ENCODE data around the gene PRKRA. TPM values are rescaled to one million over a fixed set of nuclear protein-coding genes. Genes with fewer than 3 reads are reported as not detected.

Gene PRKRA
- total and polyA plus RNA-seq, 2 donors (not counting 3 experiments of a cell fraction or from before 2014, with no cell fraction given): 31.0 to 46.6 TPM

- FAIRE-seq (no peak), DNase-seq (ENCODE audit: low read depth, low spot score) (no peak)
- Histone ChIP-seq H3K9ac (replicated peaks; ENCODE audit: extremely low read depth, insufficient read depth, low read length) (no peak overlapping the region), H3K4me3 (replicated peaks in 1 of 3; ENCODE audit: insufficient read depth in 1 of 3, low read depth in 1 of 3, low read length in 3 of 3) (no peak overlapping the region), H3K27ac (ENCODE audit: insufficient read depth, low read depth, low read length) (no peak overlapping the region), H2AFZ (ENCODE audit: low read depth, low read length) (no peak overlapping the region), H3K4me1 (ENCODE audit: control insufficient read depth, extremely low read depth, insufficient read depth, low read length) (peaks cover 10% of the 10 kb centered on the region), H3K4me2 (ENCODE audit: insufficient read depth, low read length) (no peak overlapping the region), H4K20me1 (replicated peaks; ENCODE audit: control insufficient read depth, extremely low read depth, insufficient read depth, low read length) (no peaks in the 10 kb centered on the region), H3K36me3 (ENCODE audit: control insufficient read depth in 2 of 2, extremely low read depth in 1 of 2, insufficient read depth in 2 of 2, low read length in 2 of 2) (no peaks in the 10 kb centered on the region), H3K9me3 (replicated peaks; ENCODE audit: control insufficient read depth, insufficient read depth, low read length) (no peaks in the 10 kb centered on the region), H3K79me2 (ENCODE audit: control insufficient read depth, insufficient read depth, low read length) (peaks cover 4% of the 10 kb centered on the region), H3K27me3 (ENCODE audit: control insufficient read depth in 2 of 2, insufficient read depth in 2 of 2, low read length in 2 of 2) (no peaks in the 10 kb centered on the region), H3K9me1 (replicated peaks; ENCODE audit: control insufficient read depth, extremely low read depth, insufficient read depth, low read length) (no peaks in the 10 kb centered on the region)
- ChIA-PET CTCF (interaction anchor here (1.6 kb wide), 1 partner anchor 362 kb away, joined by 3 read pairs; the partner anchor contains the start of gene RBM45), POLR2A (no interaction called here)
- no TSS peak for BruUV-seq (replicated peaks)
- TF ChIP-seq CTCF (IDR thresholded peaks at IDR 0.05; ENCODE audit: extremely low read depth in 1 of 2, insufficient read depth in 1 of 2, low read depth in 1 of 2, low read length in 2 of 2) (no peak), POLR2A (IDR thresholded peaks at IDR 0.05; ENCODE audit: low read depth, low read length) (no peak), JUN (IDR thresholded peaks at IDR 0.05; ENCODE audit: borderline replicate concordance, insufficient read depth, insufficient read length, low read depth) (no peak), MAX (IDR thresholded peaks at IDR 0.05; ENCODE audit: insufficient read depth, insufficient read length) (no peak), MYC (IDR thresholded peaks at IDR 0.05; ENCODE audit: low read depth, low read length) (no peak), POLR2AphosphoS5 (IDR thresholded peaks at IDR 0.05; ENCODE audit: insufficient read depth, low read depth, low read length) (no peak), GATA2 (IDR thresholded peaks at IDR 0.05; ENCODE audit: insufficient read depth, insufficient read length, low read depth, low read length) (no peak), FOS (IDR thresholded peaks at IDR 0.05; ENCODE audit: borderline replicate concordance, insufficient read depth, low read length) (no peak), EZH2 (IDR thresholded peaks at IDR 0.05; ENCODE audit: borderline replicate concordance, low read depth, low read length, severe bottlenecking) (no peak)
- intact Hi-C loops (cut with micrococcal nuclease) (no loop called here), dilution Hi-C loops (cut with MboI; ENCODE audit: extremely low pct_ligation_motif_present, low sequenced_read_pairs) (no loop called here)
Measured at GRCh38 chr2:178474560-178474959, 23.6 kb upstream of the PRKRA start.

Data from endothelial cell of umbilical vein (primary cell).